Astrocyte of the hippocampus (primary cell): ENCODE data around the gene MAP3K9.
"Not testable (repeated sequence)": the region's sequence is repeated elsewhere in the genome, so short reads cannot be mapped to it uniquely, and the experiment has no call there.

Experiments
- DNase-seq: peaks from one replicate; pipeline ENCODE4 v3.0.0; 2011; ENCODE audit warnings: low read depth, low spot score

The MAP3K9 gene

GRCh38 chr14:70724944-70725343, 84.4 kb downstream of the MAP3K9 start:
- no peak for DNase-seq

- DNase-seq, result no peak
Measured at GRCh38 chr14:70724110-70724509, 85.2 kb downstream of the MAP3K9 start.

DNA sequence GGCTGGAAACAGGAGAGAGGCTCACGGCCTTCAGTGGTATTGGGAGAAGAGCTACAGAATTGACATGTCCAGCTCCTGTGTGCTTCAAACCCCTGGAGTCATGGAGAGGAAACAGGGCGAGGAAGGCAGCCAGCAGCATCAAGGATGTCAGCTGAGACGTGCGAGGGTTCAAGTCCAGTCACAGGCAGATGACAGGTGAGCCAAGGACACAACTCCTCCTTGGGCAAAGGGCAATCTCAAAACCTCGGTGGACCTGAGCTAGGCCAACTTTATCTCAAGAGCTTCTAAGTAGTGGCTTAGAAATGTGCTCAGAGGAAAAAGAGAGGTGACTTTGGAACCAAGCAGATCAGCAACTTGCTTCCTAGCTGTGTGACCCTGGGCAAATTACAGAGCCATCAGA, 86.0 kb downstream of the MAP3K9 start:
- DNase-seq, result no peak

DNA sequence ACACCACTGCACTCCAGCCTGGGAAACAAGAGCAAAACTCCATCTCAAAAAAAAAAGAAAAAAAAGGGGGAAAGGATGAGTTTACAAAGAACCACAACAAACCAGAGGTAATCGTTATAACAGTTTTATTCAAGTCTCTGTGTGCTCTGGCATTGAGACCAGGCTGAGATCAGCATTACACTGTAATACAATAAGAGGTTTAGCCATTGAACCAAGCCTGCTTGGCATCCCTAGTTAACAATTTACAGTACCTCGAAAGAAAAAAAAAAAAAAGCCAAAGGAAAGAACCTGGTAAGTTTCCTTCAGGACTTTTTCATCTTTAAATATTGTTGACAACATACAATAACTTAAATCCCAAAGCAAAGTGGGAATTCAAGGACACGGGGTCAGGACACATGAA, 86.9 kb downstream of the MAP3K9 start:
- no peak for DNase-seq

DNA sequence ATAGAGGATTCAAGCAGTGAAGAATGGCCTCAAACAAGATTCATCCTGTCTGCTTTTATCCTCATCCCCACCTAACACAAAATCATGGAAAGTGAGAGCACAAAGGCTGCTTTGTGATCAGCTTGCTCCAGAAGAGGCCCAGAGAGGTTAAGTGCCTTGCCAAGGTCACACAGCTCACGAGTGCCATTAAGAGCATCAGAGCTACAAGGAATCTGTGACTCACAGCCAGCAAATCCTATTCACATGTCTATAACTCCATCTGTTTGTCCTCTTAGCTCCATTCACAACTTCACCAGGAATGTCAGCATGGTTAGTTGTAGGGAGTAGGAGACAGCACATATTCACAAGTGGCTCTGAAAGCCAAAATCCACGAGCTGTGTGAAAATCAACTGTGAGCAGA, 87.8 kb downstream of the MAP3K9 start:
- peak; percentile 50 for DNase-seq

DNA sequence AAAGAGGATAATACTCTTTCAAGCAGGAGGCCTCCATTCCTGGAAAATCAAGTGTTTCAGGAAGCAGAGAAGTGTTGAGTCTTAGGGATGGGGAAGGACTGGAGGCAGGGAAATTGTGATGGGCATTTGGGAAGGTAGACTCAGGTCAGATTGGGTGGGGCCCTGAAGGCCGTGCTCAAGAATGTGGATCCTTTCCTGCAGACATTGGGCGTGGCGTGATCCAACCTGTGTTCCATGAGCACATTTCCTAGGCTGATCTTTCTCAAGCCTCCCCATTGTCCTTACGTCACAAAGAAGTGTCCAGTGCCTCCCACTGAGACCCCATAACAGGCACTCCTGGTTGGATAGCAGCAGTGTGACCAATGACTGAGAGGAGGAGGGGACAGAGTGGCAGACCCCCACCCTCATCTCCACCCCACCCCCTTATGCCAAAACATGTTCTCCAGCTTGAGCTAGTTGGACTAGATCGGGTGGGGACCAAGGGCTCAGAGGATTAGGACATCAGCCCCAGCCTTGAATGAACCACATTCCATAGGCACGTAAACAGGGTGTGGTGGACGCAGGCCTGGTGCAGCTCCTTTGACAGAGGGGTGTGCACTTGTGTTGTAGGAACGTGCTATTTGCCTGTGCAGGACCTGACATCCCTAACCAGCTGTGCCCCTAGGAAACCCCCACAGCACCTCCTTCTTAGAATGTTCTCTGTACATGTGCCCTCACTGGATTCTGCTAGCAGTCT, 90.8 kb downstream of the MAP3K9 start:
- no peak for DNase-seq

DNA sequence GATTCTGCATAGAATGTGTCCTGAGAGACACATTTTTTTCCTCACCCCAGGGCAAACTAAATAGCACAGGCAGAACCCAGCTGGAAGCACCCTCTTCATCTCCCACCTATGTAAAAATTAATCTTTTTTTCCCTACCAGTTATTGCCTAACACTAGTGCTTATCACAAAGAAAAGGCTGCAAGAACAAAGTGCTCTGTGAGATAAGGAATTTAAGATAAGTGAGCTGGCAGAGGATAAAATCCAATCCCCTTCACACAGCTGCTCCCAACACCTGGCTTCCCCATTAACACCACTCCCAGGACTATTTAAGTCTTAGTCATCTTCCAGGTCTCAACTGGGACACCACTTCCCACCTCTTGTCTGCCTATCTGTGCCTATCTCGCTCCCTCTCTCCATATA, 92.4 kb downstream of the MAP3K9 start:
- DNase-seq, result no peak

- DNase-seq, result no peak
Measured at GRCh38 chr14:70716483-70716882, 92.8 kb downstream of the MAP3K9 start.

DNA sequence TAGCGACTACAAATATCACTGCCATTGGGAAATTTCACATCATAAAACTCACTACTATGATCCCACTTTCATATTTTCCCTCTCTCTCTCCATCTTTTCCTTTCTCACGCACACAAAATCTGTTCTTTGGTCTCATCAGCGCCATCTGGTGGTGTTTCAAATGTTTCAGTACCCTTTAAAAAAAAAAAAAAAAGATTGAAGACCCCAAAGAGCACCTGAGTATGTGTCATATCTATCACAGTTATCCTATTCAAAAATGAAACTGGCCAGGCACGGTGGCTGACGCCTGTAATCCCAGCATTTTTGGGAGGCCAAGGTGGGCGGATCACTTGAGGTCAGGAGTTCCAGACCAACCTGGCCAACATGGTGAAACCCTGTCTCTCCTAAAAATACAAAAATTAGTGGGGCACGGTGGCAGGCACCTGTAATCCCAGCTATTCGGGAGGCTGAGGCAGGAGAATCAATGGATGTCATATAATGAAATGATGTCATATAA, 95.2 kb downstream of the MAP3K9 start:
- DNase-seq, result peak; percentile 81

DNA sequence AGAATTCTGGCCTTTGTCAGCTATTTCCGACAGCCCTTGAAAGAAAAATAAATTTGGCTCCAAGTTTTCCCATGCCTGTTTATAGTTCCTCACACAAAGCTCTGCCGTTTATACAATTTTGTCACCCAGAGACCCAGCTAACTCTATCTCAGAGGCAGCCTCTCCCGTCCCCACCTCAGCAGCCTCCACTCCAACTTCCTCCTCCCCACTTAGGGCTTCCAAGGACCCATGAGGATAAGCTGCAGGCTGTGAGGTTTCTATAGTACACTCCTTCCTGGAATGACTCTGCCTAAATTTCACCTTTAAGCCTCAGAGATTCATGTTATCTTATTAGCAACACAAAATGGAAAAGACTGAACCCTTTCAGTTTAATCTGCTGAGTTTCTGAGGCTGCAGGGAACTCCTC, 95.8 kb downstream of the MAP3K9 start:
- DNase-seq, result peak; percentile 52

DNA sequence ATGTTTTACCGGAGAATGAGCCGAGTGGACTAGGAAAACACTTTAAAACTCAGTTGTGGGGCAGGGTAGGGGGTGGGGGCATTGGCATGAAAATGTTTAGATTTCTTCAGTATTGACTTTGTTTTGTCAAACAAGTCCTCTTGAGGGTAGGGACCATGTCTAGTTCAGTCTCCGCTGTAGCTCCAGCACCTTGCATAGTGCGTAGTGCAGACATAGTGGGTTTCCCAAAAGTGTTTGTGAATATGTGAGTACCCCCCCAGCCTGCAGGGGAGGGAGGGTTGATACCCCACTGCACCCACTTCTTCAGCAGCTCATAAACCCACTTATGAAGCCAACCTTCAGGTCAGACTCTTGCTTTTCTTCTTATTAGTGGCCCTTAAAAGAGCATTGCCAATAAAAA, 96.2 kb downstream of the MAP3K9 start:
- DNase-seq, result no peak

- DNase-seq, result no peak
Measured at GRCh38 chr14:70711451-70711850, 97.9 kb downstream of the MAP3K9 start.

DNA sequence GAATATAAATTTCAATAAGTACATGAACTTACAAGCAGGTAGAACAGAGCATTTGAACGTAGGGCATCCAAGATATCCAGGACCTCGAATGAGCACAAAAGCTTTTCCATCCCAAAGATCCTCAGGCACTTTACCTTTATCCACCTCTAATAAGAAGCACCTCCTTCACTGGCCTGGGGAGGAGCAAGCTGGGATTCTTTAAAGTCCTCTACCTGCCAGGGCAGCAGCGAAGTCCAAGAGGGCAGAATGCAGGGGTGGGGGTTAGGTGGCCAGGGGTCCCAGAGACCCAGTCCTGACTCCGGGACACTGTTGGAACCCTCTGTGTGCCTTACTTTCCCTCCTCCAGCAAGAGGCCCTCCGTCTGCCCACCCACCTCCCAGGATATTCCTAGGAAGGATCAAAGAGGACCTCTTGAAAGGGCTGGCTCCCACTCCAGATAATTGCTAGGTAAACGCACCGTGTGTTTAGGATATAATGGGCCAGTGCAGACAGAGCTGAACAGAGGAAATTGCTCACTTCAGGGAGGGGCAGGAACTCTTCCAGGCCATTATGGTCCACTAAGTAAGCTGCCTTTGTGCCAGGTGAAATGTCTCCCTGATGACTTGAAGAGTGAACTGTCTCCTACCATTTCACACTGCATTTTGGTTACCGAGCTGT, 99.5 kb downstream of the MAP3K9 start:
- no peak for DNase-seq

DNA sequence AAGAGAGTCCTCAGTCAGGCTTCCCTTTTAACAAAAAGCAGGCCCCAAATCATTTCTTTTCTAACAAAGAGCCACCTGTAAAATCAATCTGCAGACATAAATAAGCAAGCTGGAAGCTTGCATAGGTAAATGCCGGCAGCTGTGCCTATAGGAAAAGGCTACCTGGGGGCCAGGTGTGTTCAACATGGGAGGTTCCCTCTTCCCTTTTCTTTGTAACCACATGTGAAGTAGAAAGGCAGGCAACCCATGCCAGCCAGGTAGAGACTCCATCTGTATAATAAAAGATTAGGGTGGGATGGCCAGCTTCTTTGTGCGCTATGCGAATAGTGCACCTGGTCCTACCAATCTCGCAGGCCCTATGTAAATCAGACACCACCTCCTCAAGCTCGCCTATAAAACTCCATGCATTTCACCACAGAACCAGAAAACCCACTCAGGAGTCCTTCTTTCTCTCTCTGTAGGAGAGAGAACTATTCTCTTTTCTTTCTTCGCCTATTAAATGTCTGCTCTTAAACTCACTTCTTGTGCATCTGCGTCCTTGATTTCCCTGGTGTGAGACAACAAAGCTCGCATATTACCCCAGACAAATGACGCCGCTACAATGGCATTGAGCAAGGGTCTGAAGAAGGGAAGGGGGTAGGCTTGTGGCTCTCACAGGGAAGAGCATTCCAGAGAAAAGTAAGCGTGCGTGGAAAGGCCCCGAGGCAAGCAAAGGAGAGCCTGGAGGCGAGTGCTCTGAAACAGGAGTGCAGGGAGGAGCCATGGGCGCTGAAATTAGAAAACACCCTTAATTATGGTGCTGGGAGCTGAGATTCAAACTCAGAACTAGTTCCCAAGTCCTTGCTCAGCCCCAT, 100.4 kb downstream of the MAP3K9 start:
- no peak for DNase-seq

GRCh38 chr14:70707138-70708038, 101.9 kb downstream of the MAP3K9 start:
- peak; percentile 94 for DNase-seq

DNA sequence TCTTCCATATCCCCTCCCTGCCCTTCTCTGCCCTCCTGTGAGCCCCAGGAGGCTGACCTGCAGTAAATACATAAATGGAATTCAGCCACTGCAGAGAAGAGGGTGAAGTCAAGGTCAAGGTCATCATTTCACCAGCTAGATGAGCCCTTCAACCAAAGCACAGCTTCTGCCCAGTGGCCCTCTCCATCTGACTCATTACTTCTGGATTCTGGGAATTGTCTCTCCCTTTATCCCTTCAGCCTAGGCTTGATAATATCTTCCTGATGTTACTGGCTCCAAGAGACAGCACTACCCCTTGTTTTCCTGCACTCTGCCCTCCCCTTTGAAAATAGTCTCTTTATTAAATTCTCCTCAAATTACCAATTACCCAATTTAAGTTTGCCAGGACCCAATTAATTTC, 103.1 kb downstream of the MAP3K9 start:
- DNase-seq, result no peak

DNA sequence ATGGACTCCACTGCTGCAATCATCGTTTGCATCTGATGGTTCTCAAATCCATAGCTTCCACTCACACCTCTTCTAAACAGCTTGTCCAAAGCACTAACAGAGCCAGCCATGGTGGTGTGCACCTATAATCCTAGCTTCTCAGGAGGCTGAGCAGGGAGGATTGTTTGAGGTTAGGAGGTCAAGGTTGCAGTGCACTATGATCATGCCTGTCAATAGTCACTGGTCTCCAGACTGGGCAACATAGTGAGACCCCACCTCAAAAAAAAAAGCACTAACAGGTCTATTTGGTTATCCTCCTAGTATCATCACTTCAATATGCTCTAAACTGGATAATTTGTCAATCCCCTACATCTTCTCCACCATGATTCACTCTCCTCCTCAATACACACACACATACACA, 104.4 kb downstream of the MAP3K9 start:
- DNase-seq, result no peak

GRCh38 chr14:70703621-70704168, 105.6 kb downstream of the MAP3K9 start:
- DNase-seq, result not testable (repeated sequence)

- no peak for DNase-seq
Measured at GRCh38 chr14:70702161-70702560, 107.2 kb downstream of the MAP3K9 start.

- DNase-seq, result no peak
Measured at GRCh38 chr14:70701610-70702009, 107.7 kb downstream of the MAP3K9 start.
